IMR-90 (cell line): ENCODE data around the gene MS4A6E. TPM values are rescaled to one million over a fixed set of nuclear protein-coding genes. Genes with fewer than 3 reads are reported as not detected.

Experiments used
- ATAC-seq: fragments of 200-7000 bp; cut with Tn5 transposase; 2 replicates; pipeline ENCODE4 v1.9.1; 2020; ENCODE audit warnings: low read depth, mild to moderate bottlenecking, moderate library complexity
- BruUV-seq: library from RNA; stranded (reverse); fragments of 400-500 nt; replicated peaks from 2 replicates; lab custom pipeline; 2021; lab: Mats Ljungman, UMichigan
- CTCF ChIA-PET: fragments of 300-600 bp; formaldehyde crosslinking; extraction: SDS; loops from one replicate; lab custom pipeline; 2021; ENCODE audit warnings: antibody characterized with exemption; lab: Yijun Ruan, JAX
- POLR2A ChIA-PET: fragments of 300-600 bp; sonication (Branson Sonifier 250); formaldehyde crosslinking; loops from one replicate; lab custom pipeline; 2022; ENCODE audit warnings: antibody characterized with exemption; ENCODE audit not compliant: unreplicated experiment; lab: Charles Lee
- DNase-seq: peaks from one replicate; pipeline ENCODE4 v3.0.0; 2013
- H2AFZ ChIP-seq: replicated peaks from 2 replicates; pipeline ENCODE3; 2013; ENCODE audit warnings: low read length, mild to moderate bottlenecking; ENCODE audit not compliant: poor library complexity
- H2AK5ac ChIP-seq: 2 replicates; pipeline ENCODE4 v1.6.1; 2013; ENCODE audit warnings: low read depth, low read length, inconsistent platforms
- H2AK9ac ChIP-seq: replicated peaks from 2 replicates; pipeline ENCODE3; 2013; ENCODE audit warnings: mild to moderate bottlenecking, low read depth, low read length, moderate library complexity; ENCODE audit not compliant: poor library complexity
- H2BK120ac ChIP-seq: 2 replicates; pipeline ENCODE4 v1.6.1; 2013; ENCODE audit warnings: low read depth, low read length, inconsistent platforms
- H2BK15ac ChIP-seq: 3 replicates; pipeline ENCODE4 v1.6.1; 2013; ENCODE audit warnings: low read depth, low read length, inconsistent platforms
- H2BK20ac ChIP-seq: 2 replicates; pipeline ENCODE4 v1.6.1; 2013; ENCODE audit warnings: low read depth, mild to moderate bottlenecking, inconsistent platforms, low read length, moderate library complexity
- H2BK5ac ChIP-seq: 2 replicates; pipeline ENCODE4 v1.6.1; 2013; ENCODE audit warnings: mild to moderate bottlenecking, low read depth, low read length, inconsistent platforms; ENCODE audit not compliant: poor library complexity, severe bottlenecking
- H3K14ac ChIP-seq: replicated peaks from 2 replicates; pipeline ENCODE4 v1.6.1; 2013; ENCODE audit warnings: low read depth, low read length, inconsistent platforms
- H3K18ac ChIP-seq: 2 replicates; pipeline ENCODE4 v1.6.1; 2013; ENCODE audit warnings: low read depth, low read length, control low read depth
- H3K23ac ChIP-seq: 2 replicates; pipeline ENCODE4 v1.6.1; 2013; ENCODE audit warnings: low read depth, low read length, inconsistent platforms
- H3K27ac ChIP-seq: 2 replicates; pipeline ENCODE4 v1.5.1; 2013; ENCODE audit warnings: mild to moderate bottlenecking, control low read depth, low read length; ENCODE audit not compliant: insufficient read depth
- H3K27me3 ChIP-seq: 2 replicates; pipeline ENCODE4 v1.6.1; 2013; ENCODE audit warnings: low read length; ENCODE audit not compliant: control insufficient read depth, insufficient read depth
- H3K36me3 ChIP-seq: 2 replicates; pipeline ENCODE4 v1.6.1; 2013; ENCODE audit warnings: low read length, mixed read lengths; ENCODE audit not compliant: control insufficient read depth, insufficient read depth
- H3K4ac ChIP-seq: 2 replicates; pipeline ENCODE4 v1.6.1; 2013; ENCODE audit warnings: low read depth, low read length, inconsistent platforms
- H3K4me1 ChIP-seq: 2 replicates; pipeline ENCODE4 v1.6.1; 2013; ENCODE audit warnings: low read length, mixed read lengths; ENCODE audit not compliant: control insufficient read depth, insufficient read depth
- H3K4me2 ChIP-seq: 2 replicates; pipeline ENCODE4 v1.6.1; 2013; ENCODE audit warnings: low read depth, mild to moderate bottlenecking, control low read depth, low read length, moderate library complexity
- H3K4me3 ChIP-seq: 2 replicates; pipeline ENCODE4 v1.5.1; 2013; ENCODE audit warnings: low read depth, mild to moderate bottlenecking, control low read depth, low read length, moderate library complexity; ENCODE audit not compliant: insufficient read depth
- H3K56ac ChIP-seq: 2 replicates; pipeline ENCODE4 v1.6.1; 2013; ENCODE audit warnings: low read length, inconsistent platforms; ENCODE audit not compliant: insufficient read depth; ENCODE audit errors: extremely low read depth
- H3K79me1 ChIP-seq, 2 experiments: 2 replicates each; pipeline ENCODE4 v1.6.1; 2013; ENCODE audit warnings: low read length in 2 of 2, inconsistent platforms in 1 of 2, low read depth in 1 of 2
- H3K9ac ChIP-seq: 2 replicates; pipeline ENCODE4 v1.6.1; 2013; ENCODE audit warnings: low read depth, low read length, control low read depth
- H3K9me1 ChIP-seq: 2 replicates; pipeline ENCODE4 v1.6.1; 2013; ENCODE audit warnings: low read length, inconsistent platforms; ENCODE audit not compliant: insufficient read depth
- H3K9me3 ChIP-seq: 2 replicates; pipeline ENCODE4 v1.6.1; 2013; ENCODE audit warnings: low read length; ENCODE audit not compliant: control insufficient read depth, insufficient read depth
- H4K20me1 ChIP-seq: 2 replicates; pipeline ENCODE4 v1.6.1; 2013; ENCODE audit warnings: low read length, inconsistent platforms; ENCODE audit not compliant: insufficient read depth
- H4K5ac ChIP-seq: 2 replicates; pipeline ENCODE4 v1.6.1; 2013; ENCODE audit warnings: mild to moderate bottlenecking, low read depth, low read length, control low read depth
- H4K8ac ChIP-seq, 2 experiments: 2 replicates each; pipeline ENCODE4 v1.6.1; 2013; ENCODE audit warnings: low read depth in 2 of 2, low read length in 2 of 2, control low read depth in 1 of 2, inconsistent platforms in 1 of 2
- H4K91ac ChIP-seq: 2 replicates; pipeline ENCODE4 v1.6.1; 2013; ENCODE audit warnings: low read depth, low read length, inconsistent platforms; ENCODE audit not compliant: insufficient read depth
- BHLHE40 ChIP-seq: fragments of 150-350 bp; IDR thresholded peaks from 2 replicates; pipeline ENCODE4 v1.6.1; 2016; ENCODE audit warnings: mild to moderate bottlenecking, low read depth, low read length
- CHD1 ChIP-seq: IDR thresholded peaks from 2 replicates; pipeline ENCODE4 v1.6.1; 2012; ENCODE audit warnings: low read depth, low read length, improper control_type of control experiment
- CTCF ChIP-seq: conservative IDR thresholded peaks from 2 replicates; pipeline ENCODE4 v1.5.1; 2012; ENCODE audit warnings: mild to moderate bottlenecking, low read depth, low read length, improper control_type of control experiment
- ELK1 ChIP-seq: fragments of 150-350 bp; IDR thresholded peaks from 2 replicates; pipeline ENCODE4 v1.6.1; 2016; ENCODE audit warnings: low read depth, mild to moderate bottlenecking, low read length, moderate library complexity, borderline replicate concordance
- FOS ChIP-seq: fragments of 150-350 bp; IDR thresholded peaks from 2 replicates; pipeline ENCODE4 v1.6.1; 2016; ENCODE audit warnings: low read depth, low read length
- MAFK ChIP-seq: IDR thresholded peaks from 2 replicates; pipeline ENCODE4 v1.6.1; 2012; ENCODE audit warnings: low read depth, low read length, improper control_type of control experiment
- MAZ ChIP-seq: IDR thresholded peaks from 2 replicates; pipeline ENCODE4 v1.6.1; 2012; ENCODE audit warnings: low read depth, mild to moderate bottlenecking, low read length, improper control_type of control experiment, moderate library complexity, borderline replicate concordance
- MXI1 ChIP-seq: IDR thresholded peaks from 2 replicates; pipeline ENCODE4 v1.6.1; 2012; ENCODE audit warnings: low read depth, mild to moderate bottlenecking, low read length, moderate library complexity, borderline replicate concordance
- NFE2L2 ChIP-seq: fragments of 150-350 bp; IDR thresholded peaks from 2 replicates; pipeline ENCODE4 v1.6.1; 2016; ENCODE audit warnings: low read depth, mild to moderate bottlenecking, low read length
- POLR2A ChIP-seq: IDR thresholded peaks from 2 replicates; pipeline ENCODE4 v1.6.1; 2012; ENCODE audit warnings: mild to moderate bottlenecking, low read depth, low read length
- RAD21 ChIP-seq: IDR thresholded peaks from 2 replicates; pipeline ENCODE4 v1.6.1; 2012; ENCODE audit warnings: low read length, improper control_type of control experiment
- RCOR1 ChIP-seq: IDR thresholded peaks from 2 replicates; pipeline ENCODE4 v1.6.1; 2012; ENCODE audit warnings: mild to moderate bottlenecking, low read length, improper control_type of control experiment; ENCODE audit not compliant: insufficient replicate concordance
- RFX5 ChIP-seq: IDR thresholded peaks from 2 replicates; pipeline ENCODE4 v1.8.0; 2012; ENCODE audit warnings: low read depth, mild to moderate bottlenecking, low read length, moderate library complexity
- SMC3 ChIP-seq: fragments of 150-350 bp; IDR thresholded peaks from 2 replicates; pipeline ENCODE4 v1.6.1; 2016; ENCODE audit warnings: low read depth, mild to moderate bottlenecking, antibody characterized with exemption, low read length, moderate library complexity
- WGBS, 2 experiments: methylation state at CpG; one replicate each; pipeline versions ENCODE4 v1.1.5 to v1.1.7; 2013; ENCODE audit warnings: missing lambda C conversion rate in 2 of 2; ENCODE audit not compliant: insufficient read length in 1 of 2; ENCODE audit errors: extremely low coverage in 2 of 2; 5-methylcytosine and 5-hydroxymethylcytosine counted together
- dilution Hi-C: fragments of 300-500 bp; cut with HindIII; formaldehyde crosslinking; loops from one replicate; pipeline ENCODE4 v1.14.3; 2018; ENCODE audit warnings: low sequenced_read_pairs; ENCODE audit not compliant: unreplicated experiment
- in situ Hi-C: fragments of 300-500 bp; cut with MboI; formaldehyde crosslinking; loops from 3 replicates; pipeline ENCODE4 v1.14.3; 2019; ENCODE audit warnings: low sequenced_read_pairs, inconsistent platforms, mixed read lengths
- intact Hi-C: fragments of 100-400 bp; cut with micrococcal nuclease; formaldehyde crosslinking; loops from 2 replicates; pipeline ENCODE4 v1.10.0; 2022
- polyA plus RNA-seq, 3 experiments: library from polyadenylated mRNA; depleted of rRNA; stranded (reverse); fragments of >200 nt; gene quantifications; 2 replicates each; pipeline ENCODE4 v1.2.3, GENCODE V29; 2012; ENCODE audit warnings: low replicate concordance in 1 of 3
- total RNA-seq: library from RNA; depleted of rRNA; stranded (reverse); fragments of >200 nt; gene quantifications from 2 replicates; pipeline ENCODE4 v1.2.3, GENCODE V29; 2012

The MS4A6E gene
- total and polyA plus RNA-seq, 2 of the 4 experiments (the other 2 are of a cell fraction), result not detected

GRCh38 chr11:60292145-60292544 lies 34.9 kb upstream of the MS4A6E start:
- Histone ChIP-seq H3K27ac (no peak overlapping the region), H3K9me1 (no peaks in the 10 kb centered on the region), H2AFZ (no peak overlapping the region), H3K4ac (no peak overlapping the region), H3K56ac (no peak overlapping the region), H2BK120ac (no peak overlapping the region), H3K23ac (no peak overlapping the region), H3K27me3 (no peaks in the 10 kb centered on the region), H2AK5ac (no peak overlapping the region), H3K14ac (no peak overlapping the region), H2BK5ac (no peak overlapping the region), H4K20me1 (no peaks in the 10 kb centered on the region), H2AK9ac (no peak overlapping the region), H3K36me3 (no peaks in the 10 kb centered on the region), H3K4me3 (no peak overlapping the region), H2BK15ac (no peak overlapping the region), H4K91ac (no peak overlapping the region), H4K8ac (no peak overlapping the region), H3K18ac (no peak overlapping the region), H3K4me2 (no peak overlapping the region), H3K9me3 (peaks cover 5% of the 10 kb centered on the region; the same call in 1 of the 2 replicates), H3K4me1 (no peaks in the 10 kb centered on the region), H3K9ac (no peak overlapping the region), H2BK20ac (no peak overlapping the region), H3K79me1 (no peaks in the 10 kb centered on the region), H4K5ac (no peak overlapping the region)
- ATAC-seq (no peak), DNase-seq (no peak)
- BruUV-seq, result no TSS peak
- CTCF ChIA-PET, result no interaction called here
- in situ Hi-C loops, result no loop called here
- no CpG with 5 or more reads among the region's 2 CpGs for WGBS, 2 experiments
- dilution Hi-C loops, result no loop called here
- POLR2A ChIA-PET, result no interaction called here
- no peak for TF ChIP-seq RAD21
- TF ChIP-seq FOS, result no peak
- TF ChIP-seq POLR2A, result no peak
- TF ChIP-seq MAZ, result no peak
- no peak for TF ChIP-seq CHD1
- TF ChIP-seq RCOR1, result no peak
- no peak for TF ChIP-seq MAFK
- TF ChIP-seq SMC3, result no peak
- no peak for TF ChIP-seq NFE2L2
- TF ChIP-seq ELK1, result no peak
- TF ChIP-seq RFX5, result no peak
- no peak for TF ChIP-seq BHLHE40
- no peak for TF ChIP-seq CTCF
- no peak for TF ChIP-seq MXI1
- intact Hi-C loops, result no loop called here
